Colonic mucosa (tissue), 4 donors: ENCODE data around the gene KRT37. TPM values are rescaled to one million over a fixed set of nuclear protein-coding genes. Genes with fewer than 3 reads are reported as not detected.

Experiments used
- DNase-seq: peaks from one replicate; pipeline ENCODE4 v3.0.0-alpha.2; 2020
- H3K27ac ChIP-seq: fragments of 200-600 bp; one replicate; pipeline ENCODE4 v1.8.0; 2021
- H3K27me3 ChIP-seq: fragments of 200-600 bp; one replicate; pipeline ENCODE4 v1.8.0; 2021
- H3K36me3 ChIP-seq: fragments of 200-600 bp; one replicate; pipeline ENCODE4 v1.8.0; 2021
- H3K4me1 ChIP-seq: fragments of 200-600 bp; one replicate; pipeline ENCODE4 v1.8.0; 2021; ENCODE audit warnings: mild to moderate bottlenecking
- H3K4me3 ChIP-seq: fragments of 200-600 bp; one replicate; pipeline ENCODE4 v1.8.0; 2021
- H3K9ac ChIP-seq, 2 donors: one replicate each; pipeline ENCODE4 v1.7.0; 2013; ENCODE audit warnings: control low read depth in 2 of 2, low read depth in 2 of 2, low read length in 2 of 2
- H3K9me3 ChIP-seq: fragments of 200-600 bp; one replicate; pipeline ENCODE4 v1.8.0; 2021
- CTCF ChIP-seq: fragments of 200-600 bp; IDR thresholded peaks from one replicate; pipeline ENCODE4 v1.8.0; 2022; ENCODE audit warnings: antibody characterized with exemption, mild to moderate bottlenecking
- intact Hi-C: fragments of 100-400 bp; cut with DNase I; formaldehyde crosslinking; loops from one replicate; pipeline ENCODE4 v1.14.1; 2022
- total RNA-seq, 2 donors: library from RNA; stranded (reverse); fragmentation: NEBNext Ultra II Directional in 1 of 2; extraction: Animal tissue kit (Norgen Biotek cat#: 25700) in 1 of 2; gene quantifications; one replicate each; pipeline ENCODE4 v1.2.1, GENCODE V29; 2021
- donor health status: healthy.
- donor health status: DM: no; HTN: no; CAD: no.
- donor health status: DM: no; HTN: no; CAD: no.

The KRT37 gene
- total RNA-seq, 2 donors from 2014 or later = not detected

- Histone ChIP-seq H3K4me1 (no peaks in the 10 kb centered on the region), H3K4me3 (no peak overlapping the region), H3K27me3 (no peaks in the 10 kb centered on the region), H3K9ac (no peak overlapping the region), H3K9me3 (no peaks in the 10 kb centered on the region), H3K27ac (no peak overlapping the region), H3K36me3 (no peaks in the 10 kb centered on the region)
- intact Hi-C loops = no loop called here
- DNase-seq = no peak
- no peak for TF ChIP-seq CTCF
Observed at GRCh38 chr17:41415833-41416335, 8.5 kb downstream of the KRT37 start.

GRCh38 chr17:41415411-41415810 lies 9.0 kb downstream of the KRT37 start:
- no peaks in the 10 kb centered on the region for H3K36me3 ChIP-seq
- no peak overlapping the region for H3K27ac ChIP-seq
- no peak for TF ChIP-seq CTCF
- H3K4me3 ChIP-seq = no peak overlapping the region
- intact Hi-C loops = no loop called here
- no peaks in the 10 kb centered on the region for H3K9me3 ChIP-seq
- no peak for DNase-seq
- no peaks in the 10 kb centered on the region for H3K27me3 ChIP-seq
- no peaks in the 10 kb centered on the region for H3K4me1 ChIP-seq
- no peak overlapping the region for H3K9ac ChIP-seq

GRCh38 chr17:41413982-41414381 lies 10.4 kb downstream of the KRT37 start:
- TF ChIP-seq CTCF = no peak
- no peak for DNase-seq

GRCh38 chr17:41413353-41413957 lies 10.9 kb downstream of the KRT37 start:
- Histone ChIP-seq H3K4me3 (no peak overlapping the region), H3K27ac (no peak overlapping the region), H3K4me1 (no peaks in the 10 kb centered on the region), H3K27me3 (no peaks in the 10 kb centered on the region), H3K36me3 (no peaks in the 10 kb centered on the region), H3K9ac (no peak overlapping the region), H3K9me3 (no peaks in the 10 kb centered on the region)
- intact Hi-C loops = no loop called here
- no peak for DNase-seq
- TF ChIP-seq CTCF = no peak

More at GRCh38 chr17:41413982-41414381, 10.4 kb downstream of the KRT37 start:
- intact Hi-C loops = no loop called here
- Histone ChIP-seq H3K9ac (no peak overlapping the region), H3K4me3 (no peak overlapping the region), H3K27me3 (no peaks in the 10 kb centered on the region), H3K4me1 (no peaks in the 10 kb centered on the region), H3K9me3 (no peaks in the 10 kb centered on the region), H3K36me3 (no peaks in the 10 kb centered on the region), H3K27ac (no peak overlapping the region)

- Histone ChIP-seq H3K27me3 (no peaks in the 10 kb centered on the region), H3K36me3 (no peaks in the 10 kb centered on the region), H3K4me3 (no peak overlapping the region), H3K9ac (no peak overlapping the region), H3K4me1 (no peaks in the 10 kb centered on the region), H3K9me3 (no peaks in the 10 kb centered on the region), H3K27ac (no peak overlapping the region)
- intact Hi-C loops = no loop called here
- DNase-seq = no peak
- no peak for TF ChIP-seq CTCF
Observed at GRCh38 chr17:41411072-41411840, 13.1 kb downstream of the KRT37 start.
